Neural cell (in vitro differentiated cells): ENCODE results near the gene STX18.

Experiments
- CTCF ChIP-seq: fragments of 450-650 bp; IDR thresholded peaks from 2 replicates; pipeline ENCODE4 v1.5.1; 2014; ENCODE audit warnings: antibody characterized with exemption, mild to moderate bottlenecking, moderate library complexity; ENCODE audit not compliant: poor library complexity, severe bottlenecking
- EP300 ChIP-seq: fragments of 450-650 bp; conservative IDR thresholded peaks from 2 replicates; pipeline ENCODE4 v1.6.1; 2014; ENCODE audit warnings: antibody characterized with exemption, mild to moderate bottlenecking, moderate library complexity; ENCODE audit not compliant: poor library complexity, severe bottlenecking
- EZH2 ChIP-seq: fragments of 200-600, 300-800 bp; shearing (Covaris generic), sonication (generic); IDR thresholded peaks from 2 replicates; pipeline ENCODE4 v1.6.1; 2014; ENCODE audit warnings: antibody characterized with exemption, low read length, borderline replicate concordance, mild to moderate bottlenecking; ENCODE audit not compliant: insufficient read depth, poor library complexity, severe bottlenecking
- MXI1 ChIP-seq: fragments of 450-650 bp; conservative IDR thresholded peaks from 2 replicates; pipeline ENCODE4 v1.6.1; 2014; ENCODE audit warnings: antibody characterized with exemption, mild to moderate bottlenecking; ENCODE audit not compliant: poor library complexity, severe bottlenecking
- POLR2AphosphoS5 ChIP-seq: IDR thresholded peaks from 2 replicates; pipeline ENCODE4 v1.6.1; 2012
- RAD21 ChIP-seq: fragments of 450-650 bp; conservative IDR thresholded peaks from 2 replicates; pipeline ENCODE4 v1.6.1; 2014; ENCODE audit warnings: antibody characterized with exemption, mild to moderate bottlenecking, moderate library complexity
- REST ChIP-seq: IDR thresholded peaks from 2 replicates; pipeline ENCODE4 v1.6.1; 2012; ENCODE audit warnings: borderline replicate concordance
- SMC3 ChIP-seq: fragments of 450-650 bp; conservative IDR thresholded peaks from 2 replicates; pipeline ENCODE4 v1.6.1; 2014; ENCODE audit warnings: antibody characterized with exemption, mild to moderate bottlenecking, moderate library complexity; ENCODE audit not compliant: poor library complexity
- TAF1 ChIP-seq: IDR thresholded peaks from 2 replicates; pipeline ENCODE4 v1.6.1; 2012; ENCODE audit warnings: low read depth

GRCh38 chr4:4408576-4409335 is 133.1 kb downstream of the STX18 start:
- TF ChIP-seq CTCF: no peak
- no peak for TF ChIP-seq EP300
- no peak for TF ChIP-seq REST
- TF ChIP-seq MXI1: no peak
- no peak for TF ChIP-seq EZH2
- no peak for TF ChIP-seq POLR2AphosphoS5
- TF ChIP-seq SMC3: no peak
- TF ChIP-seq RAD21: no peak
- no peak for TF ChIP-seq TAF1
